GM21528 (cell line): ENCODE measurements around the gene POLR3C.
A peak's percentile ranks its signal among the peaks of the same experiment; 100 is the strongest.
"Not testable (repeated sequence)": the region's sequence is repeated elsewhere in the genome, so short reads cannot be mapped to it uniquely, and the experiment has no call there.

Experiments
- ATAC-seq: cut with Tn5 transposase; IDR thresholded peaks from one replicate; pipeline ENCODE4 v1.9.1; 2021; ENCODE audit warnings: mild to moderate bottlenecking, moderate library complexity; ENCODE audit not compliant: unreplicated experiment, low FRiP score

The POLR3C gene

GRCh38 chr1:145823565-145824498 is at the start of gene POLR3C, which contains the start of gene RNF115:
Gene POLR3C (plus strand): TSS chr1:145824200. CDS start chr1:145825777, 1,577 bp downstream.
Gene RNF115 (minus strand): TSS chr1:145824095. CDS start chr1:145823873, 222 bp downstream.
- ATAC-seq = peak; percentile 90

- no peak for ATAC-seq
Observed at GRCh38 chr1:145777357-145778145, 46.4 kb upstream of the POLR3C start.

- no peak for ATAC-seq
Observed at GRCh38 chr1:145778146-145778540, 45.9 kb upstream of the POLR3C start.

- no peak for ATAC-seq
Observed at GRCh38 chr1:145782272-145783099, 41.5 kb upstream of the POLR3C start.

- no peak for ATAC-seq
Observed at GRCh38 chr1:145784409-145784808, 39.6 kb upstream of the POLR3C start.

GRCh38 chr1:145785547-145785946 is 38.5 kb upstream of the POLR3C start:
- no peak for ATAC-seq

- ATAC-seq = no peak
Observed at GRCh38 chr1:145786271-145786670, 37.7 kb upstream of the POLR3C start.

GRCh38 chr1:145788580-145788979 is 35.4 kb upstream of the POLR3C start:
- ATAC-seq = no peak

- ATAC-seq = not testable (repeated sequence)
Observed at GRCh38 chr1:145791860-145792259, 32.1 kb upstream of the POLR3C start.

GRCh38 chr1:145792484-145792883 is 31.5 kb upstream of the POLR3C start:
- no peak for ATAC-seq

GRCh38 chr1:145795257-145795881 is 28.6 kb upstream of the POLR3C start:
- no peak for ATAC-seq

GRCh38 chr1:145796753-145797152 is 27.2 kb upstream of the POLR3C start:
- no peak for ATAC-seq

- ATAC-seq = no peak
Observed at GRCh38 chr1:145799806-145800205, 24.2 kb upstream of the POLR3C start.

GRCh38 chr1:145804235-145805045 is 19.6 kb upstream of the POLR3C start:
- no peak for ATAC-seq

- ATAC-seq = no peak
Observed at GRCh38 chr1:145805057-145805456, 18.9 kb upstream of the POLR3C start.

- ATAC-seq = no peak
Observed at GRCh38 chr1:145806408-145806807, 17.6 kb upstream of the POLR3C start.

GRCh38 chr1:145806844-145807243 is 17.2 kb upstream of the POLR3C start:
- no peak for ATAC-seq

- not testable (repeated sequence) for ATAC-seq
Observed at GRCh38 chr1:145812977-145813810, 10.8 kb upstream of the POLR3C start.
